HepG2 (cell line): ENCODE measurements around the gene SLC29A1. TPM values are rescaled to one million over a fixed set of nuclear protein-coding genes. Genes with fewer than 3 reads are reported as not detected.

ENCODE experiments used
- AKAP8 ChIP-seq: sonication (generic); formaldehyde crosslinking; IDR thresholded peaks from 2 replicates; pipeline ENCODE4 v1.5.1; 2020; ENCODE audit warnings: mild to moderate bottlenecking, missing genetic modification reagents
- CC2D1A ChIP-seq: sonication (generic); formaldehyde crosslinking; IDR thresholded peaks from 2 replicates; pipeline ENCODE4 v1.8.1; 2023; ENCODE audit warnings: mild to moderate bottlenecking, missing genetic modification reagents
- FUBP1 ChIP-seq: sonication (generic); formaldehyde crosslinking; IDR thresholded peaks from 2 replicates; pipeline ENCODE4 v1.5.1; 2020; ENCODE audit warnings: missing genetic modification reagents, mild to moderate bottlenecking, borderline replicate concordance
- GPN1 ChIP-seq: sonication (generic); formaldehyde crosslinking; IDR thresholded peaks from 2 replicates; pipeline ENCODE4 v1.5.1; 2020; ENCODE audit warnings: missing genetic modification reagents, borderline replicate concordance
- GTF3A ChIP-seq: sonication (generic); formaldehyde crosslinking; conservative IDR thresholded peaks from 2 replicates; pipeline ENCODE4 v1.4.0; 2020; ENCODE audit warnings: mild to moderate bottlenecking, missing genetic modification reagents
- KLF13 ChIP-seq: sonication (generic); formaldehyde crosslinking; IDR thresholded peaks from 2 replicates; pipeline ENCODE4 v1.4.0; 2020; ENCODE audit warnings: mild to moderate bottlenecking, missing genetic modification reagents
- MIER2 ChIP-seq: IDR thresholded peaks from 2 replicates; pipeline ENCODE4 v1.6.1; 2016; ENCODE audit warnings: missing biosample characterization, missing genetic modification reagents
- NFRKB ChIP-seq: fragments of 450-650 bp; IDR thresholded peaks from 2 replicates; pipeline ENCODE4 v1.6.1; 2017
- RORA ChIP-seq: sonication (generic); formaldehyde crosslinking; IDR thresholded peaks from 2 replicates; pipeline ENCODE4 v1.5.0; 2020; ENCODE audit warnings: mild to moderate bottlenecking, missing genetic modification reagents, moderate library complexity
- SMAD1 ChIP-seq: sonication (generic); formaldehyde crosslinking; IDR thresholded peaks from 2 replicates; pipeline ENCODE4 v1.4.0; 2020; ENCODE audit warnings: missing genetic modification reagents, low read depth, mild to moderate bottlenecking, borderline replicate concordance
- SMC3 ChIP-seq: IDR thresholded peaks from 2 replicates; pipeline ENCODE4 v1.6.1; 2011; ENCODE audit warnings: low read length, improper control_type of control experiment
- SNAPC4 ChIP-seq: sonication (generic); formaldehyde crosslinking; IDR thresholded peaks from 2 replicates; pipeline ENCODE4 v1.4.0; 2020; ENCODE audit warnings: mild to moderate bottlenecking, missing genetic modification reagents
- SNRNP70 ChIP-seq: fragments of 200-400 bp; formaldehyde crosslinking; IDR thresholded peaks from 2 replicates; pipeline ENCODE4 v1.6.1; 2017; ENCODE audit warnings: mild to moderate bottlenecking, low read depth, low read length, moderate library complexity
- U2AF1 ChIP-seq: fragments of 200-400 bp; formaldehyde crosslinking; optimal IDR thresholded peaks from 2 replicates; pipeline ENCODE3; 2017; ENCODE audit warnings: mild to moderate bottlenecking, low read depth, low read length
- ZBTB33 ChIP-seq: sonication (generic); formaldehyde crosslinking; IDR thresholded peaks from 2 replicates; pipeline ENCODE4 v1.4.0; 2020; ENCODE audit warnings: missing genetic modification reagents
- ZFYVE20 ChIP-seq: sonication (generic); formaldehyde crosslinking; IDR thresholded peaks from 2 replicates; pipeline ENCODE4 v1.8.0; 2023; ENCODE audit warnings: low read depth, mild to moderate bottlenecking, moderate library complexity, missing genetic modification reagents, borderline replicate concordance
- ZNF253 ChIP-seq: sonication (generic); formaldehyde crosslinking; IDR thresholded peaks from 2 replicates; pipeline ENCODE4 v1.8.0; 2022; ENCODE audit warnings: mild to moderate bottlenecking, missing genetic modification reagents, borderline replicate concordance
- ZNF256 ChIP-seq: sonication (generic); formaldehyde crosslinking; conservative IDR thresholded peaks from 2 replicates; pipeline ENCODE4 v1.4.0; 2020; ENCODE audit warnings: missing genetic modification reagents
- ZNF556 ChIP-seq: sonication (generic); formaldehyde crosslinking; IDR thresholded peaks from 2 replicates; pipeline ENCODE4 v1.4.0; 2020; ENCODE audit warnings: mild to moderate bottlenecking, missing genetic modification reagents, borderline replicate concordance
- ZNF644 ChIP-seq: IDR thresholded peaks from 2 replicates; pipeline ENCODE4 v1.6.1; 2016; ENCODE audit warnings: low read depth
- ZNF761 ChIP-seq: sonication (generic); formaldehyde crosslinking; conservative IDR thresholded peaks from 2 replicates; pipeline ENCODE4 v1.4.0; 2020; ENCODE audit warnings: mild to moderate bottlenecking, missing genetic modification reagents
- polyA plus RNA-seq, 8 experiments: library from polyadenylated mRNA; depleted of rRNA in 3 of 8; stranded (reverse) in 7 of 8; unstranded in 1 of 8; fragments of >200 nt; fragmentation: Illumina TruSeq in 4 of 8; extraction: Trizol in 4 of 8; gene quantifications; 2 replicates each; pipeline versions ENCODE4 v1.2.1 to v1.2.3, GENCODE V29; 2011 to 2016; ENCODE audit warnings: low read depth in 4 of 8, missing spikeins in 1 of 8, mixed read lengths in 1 of 8; ENCODE audit not compliant: insufficient read depth in 1 of 8
- total RNA-seq, 5 experiments: library from RNA; depleted of rRNA; stranded (reverse); fragments of >200 nt; fragmentation: Illumina TruSeq; extraction: Trizol; gene quantifications; 2 replicates each; pipeline ENCODE4 v1.2.3, GENCODE V29; 2016; ENCODE audit warnings: low read depth in 1 of 5

SLC29A1 gene
- total and polyA plus RNA-seq, 2 of the 13 experiments (the other 11 are each of a cell fraction or from before 2014, with no cell fraction given) = 43.2 to 106 TPM

- TF ChIP-seq GTF3A (CRISPR knock-in tag) (peak; percentile 54), MIER2 (CRISPR knock-in tag) (no peak), RORA (CRISPR knock-in tag) (no peak), SMAD1 (CRISPR knock-in tag) (peak; percentile 66), ZNF256 (CRISPR knock-in tag) (no peak), NFRKB (no peak), U2AF1 (no peak), ZFYVE20 (CRISPR knock-in tag) (no peak), ZNF761 (0 out of 2 replicates have a peak, but pooled peaks have one; percentile 67), ZNF253 (CRISPR knock-in tag) (no peak), SNRNP70 (no peak), CC2D1A (CRISPR knock-in tag) (no peak), SNAPC4 (CRISPR knock-in tag) (no peak), ZBTB33 (CRISPR knock-in tag) (0 out of 2 replicates have a peak, but pooled peaks have one; percentile 33), GPN1 (CRISPR knock-in tag) (no peak), ZNF556 (0 out of 2 replicates have a peak, but pooled peaks have one; percentile 26), AKAP8 (no peak; the same call in 1 of the 2 replicates), ZNF644 (CRISPR knock-in tag) (no peak), SMC3 (no peak), FUBP1 (CRISPR knock-in tag) (no peak), KLF13 (no peak)
These were observed 33.8 kb downstream of the SLC29A1 start, which contains the start of gene SLC35B2 (continued) for GRCh38 chr6:44257025-44257752.
